NCI-H1417 treated with DMSO at 0.1 percent for 48 hours (cell line): Measurements from ENCODE around the gene PLXNA3.

ENCODE experiments used
- DNase-seq: peaks from one replicate; lab custom pipeline; 2025; lab: John Stamatoyannopoulos, UW

The PLXNA3 gene

DNA sequence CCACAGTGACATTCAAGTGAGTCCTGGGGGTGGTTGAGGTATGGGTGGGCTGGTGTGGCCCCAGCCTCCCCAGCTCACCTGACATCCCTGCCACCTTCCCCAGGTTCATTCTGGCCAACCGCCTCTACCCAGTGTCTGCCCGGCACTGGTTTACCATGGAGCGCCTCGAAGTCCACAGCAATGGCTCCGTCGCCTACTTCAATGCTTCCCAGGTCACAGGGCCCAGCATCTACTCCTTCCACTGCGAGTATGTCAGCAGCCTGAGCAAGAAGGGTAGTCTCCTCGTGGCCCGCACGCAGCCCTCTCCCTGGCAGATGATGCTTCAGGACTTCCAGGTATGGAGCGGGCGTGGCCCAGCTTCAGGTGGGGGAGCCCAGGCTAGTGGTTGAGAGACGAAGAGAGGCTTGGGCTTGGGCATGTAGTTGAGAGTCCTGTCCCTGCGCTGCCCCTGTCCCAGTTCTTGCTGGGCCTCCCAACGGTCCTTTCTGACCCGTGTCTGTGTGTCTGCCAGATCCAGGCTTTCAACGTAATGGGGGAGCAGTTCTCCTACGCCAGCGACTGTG is 22.8 kb upstream of the PLXNA3 start:
- no peak for DNase-seq

DNA sequence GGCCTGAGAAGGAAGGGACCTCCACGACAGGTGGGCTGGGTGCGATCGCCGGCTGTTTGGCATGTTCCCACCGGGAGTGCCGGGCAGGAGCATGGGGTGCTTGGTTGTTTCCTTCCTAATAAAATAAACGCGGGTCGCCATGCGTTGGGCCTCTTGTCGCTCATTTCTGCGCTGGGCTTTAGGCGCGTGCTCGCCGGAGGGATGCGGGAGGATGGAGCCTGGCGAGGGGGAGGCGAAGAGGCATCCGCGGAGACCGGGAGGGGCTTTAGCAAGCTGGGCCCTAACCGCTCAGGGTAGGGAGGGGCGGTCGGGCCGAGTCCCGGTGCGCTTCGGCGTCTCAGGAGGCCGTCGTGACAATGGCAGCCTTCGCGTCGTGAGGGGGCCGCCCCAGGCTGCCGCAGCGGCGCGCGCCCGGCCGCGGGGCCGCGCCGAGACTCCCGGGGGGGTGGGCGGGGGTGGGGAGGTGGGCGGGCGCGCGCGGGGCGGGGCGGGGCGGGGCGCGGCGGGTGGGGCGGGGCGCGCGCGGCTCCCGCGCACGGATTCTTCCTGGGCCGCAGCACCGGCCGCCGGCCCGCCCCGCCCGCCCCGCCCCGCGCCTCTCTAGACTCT is 21.6 kb upstream of the PLXNA3 start:
- DNase-seq, result no peak

DNA sequence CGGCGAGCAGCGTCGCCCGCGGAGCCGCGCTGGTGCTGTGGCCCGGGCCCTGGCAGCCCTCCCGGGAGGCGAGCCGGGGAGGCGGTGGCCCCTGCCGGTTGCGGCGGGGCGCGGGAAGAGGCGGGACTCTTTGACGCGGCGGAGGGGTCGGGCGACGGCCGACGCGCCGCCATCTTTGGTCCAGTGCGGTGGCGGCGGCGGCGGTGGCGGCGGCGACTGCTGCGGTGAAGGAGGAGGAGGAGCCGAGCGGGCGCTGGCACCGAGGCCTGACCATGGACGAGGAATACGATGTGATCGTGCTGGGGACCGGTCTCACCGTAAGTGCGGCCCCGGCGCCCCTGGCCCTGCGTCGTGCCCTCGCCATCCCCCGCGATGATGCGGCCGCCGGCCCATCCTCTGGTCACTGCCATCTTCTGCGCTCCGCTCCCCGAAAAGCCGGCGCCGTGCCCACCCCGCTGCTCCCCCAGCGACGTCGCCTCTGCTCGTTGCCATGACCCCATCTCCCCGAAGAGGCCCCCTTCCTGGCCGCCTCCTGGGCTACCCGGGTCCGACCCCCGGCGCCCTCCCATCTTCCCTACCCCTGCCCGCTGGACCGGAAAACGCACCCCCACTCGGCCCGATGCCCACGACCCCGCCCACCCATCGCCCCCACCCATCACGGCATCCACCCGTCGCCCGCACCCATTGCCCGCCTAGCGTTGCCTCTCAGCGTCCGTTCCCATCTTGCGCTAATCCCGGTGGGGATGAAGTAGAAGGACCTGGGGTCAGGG is 20.9 kb upstream of the PLXNA3 start, which contains the start of gene GDI1:
GDI1 (plus strand) TSS at position 172 of the 770 bp plus-strand sequence; CDS start at position 273, 101 bp downstream.
- no peak for DNase-seq

DNA sequence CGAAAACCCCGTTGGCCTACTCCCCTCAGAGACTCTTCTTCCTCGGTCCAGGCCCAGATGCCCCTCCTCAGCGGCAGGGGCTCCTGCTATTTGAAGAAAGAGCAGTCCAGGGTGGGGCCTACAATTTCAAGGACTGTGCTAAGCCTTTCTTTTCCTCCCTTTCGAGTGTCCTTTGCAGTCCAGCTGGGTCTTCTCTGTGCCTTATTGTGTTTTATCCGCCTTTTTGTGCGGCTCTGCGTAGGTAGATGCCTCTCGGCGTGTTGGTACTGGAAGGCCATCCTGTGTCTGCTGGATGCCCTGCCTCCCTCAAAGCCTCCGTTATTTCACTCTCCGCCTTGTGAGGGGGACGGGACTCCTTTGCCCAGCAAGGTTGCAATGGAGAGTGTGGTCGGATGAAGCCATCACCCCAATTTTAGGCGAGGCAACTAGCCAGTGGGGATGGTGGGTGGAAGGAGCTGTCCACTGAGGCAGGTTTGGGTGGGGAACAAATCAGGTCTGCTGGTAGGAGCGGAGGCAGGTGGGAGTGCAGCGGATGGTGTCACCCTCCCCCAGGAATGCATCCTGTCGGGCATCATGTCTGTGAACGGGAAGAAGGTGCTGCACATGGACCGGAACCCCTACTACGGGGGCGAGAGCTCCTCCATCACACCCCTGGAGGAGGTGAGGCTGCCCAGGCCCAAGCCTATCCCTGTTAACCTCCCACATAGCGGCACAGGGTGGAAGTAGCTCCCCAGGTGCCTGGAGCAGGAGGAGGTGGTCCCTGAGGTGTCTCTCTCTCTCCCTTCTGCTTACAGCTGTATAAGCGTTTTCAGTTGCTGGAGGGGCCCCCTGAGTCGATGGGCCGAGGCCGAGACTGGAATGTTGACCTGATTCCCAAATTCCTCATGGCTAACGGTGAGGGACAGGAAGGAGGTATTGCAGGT is 19.8 kb upstream of the PLXNA3 start:
- no peak for DNase-seq

DNA sequence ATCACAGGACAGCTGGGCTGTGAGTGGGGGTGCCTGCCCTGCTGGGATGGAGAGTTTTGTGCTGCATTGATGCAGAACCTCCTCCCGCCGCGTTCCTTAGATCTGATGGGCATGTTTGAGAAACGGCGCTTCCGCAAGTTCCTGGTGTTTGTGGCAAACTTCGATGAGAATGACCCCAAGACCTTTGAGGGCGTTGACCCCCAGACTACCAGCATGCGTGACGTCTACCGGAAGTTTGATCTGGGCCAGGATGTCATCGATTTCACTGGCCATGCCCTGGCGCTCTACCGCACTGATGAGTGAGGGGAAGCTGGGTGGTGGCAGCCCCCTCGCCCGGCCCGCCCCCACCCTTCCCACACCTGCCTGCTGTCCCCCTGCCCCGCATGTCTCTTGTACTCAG is 18.2 kb upstream of the PLXNA3 start:
- DNase-seq, result no peak

DNA sequence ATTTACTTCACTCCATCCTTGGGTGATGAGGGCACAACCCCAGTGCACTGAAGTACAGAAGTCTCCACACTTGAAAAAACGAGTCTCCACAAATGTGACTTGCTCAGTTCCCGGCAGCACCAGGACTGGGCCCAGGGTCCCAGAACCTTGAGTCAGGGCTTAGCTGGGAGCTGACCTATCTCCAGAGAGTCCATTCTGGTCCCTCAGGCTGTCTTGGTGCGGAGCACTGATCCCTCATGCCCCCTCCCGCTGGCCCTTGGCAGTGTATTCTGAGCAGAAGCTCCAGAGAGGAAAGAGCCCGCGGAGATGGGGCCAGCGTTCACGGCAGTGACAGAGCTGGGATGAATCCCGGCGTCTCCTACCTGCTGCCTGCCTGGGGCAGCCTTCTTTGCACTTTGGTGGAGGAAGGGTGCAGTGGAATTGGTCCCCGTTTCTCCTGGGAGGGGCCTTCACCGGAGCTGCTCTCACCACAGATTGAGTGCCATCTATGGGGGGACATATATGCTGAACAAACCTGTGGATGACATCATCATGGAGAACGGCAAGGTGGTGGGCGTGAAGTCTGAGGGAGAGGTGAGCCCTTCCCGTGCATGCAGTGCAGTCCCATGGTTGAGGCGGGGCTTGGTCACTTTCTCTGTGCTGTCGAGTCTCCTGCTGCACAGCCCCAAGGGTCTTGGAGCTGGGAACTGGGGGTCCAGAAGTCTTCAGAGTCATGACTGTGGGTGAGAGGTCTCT is 17.3 kb upstream of the PLXNA3 start:
- no peak for DNase-seq

DNA sequence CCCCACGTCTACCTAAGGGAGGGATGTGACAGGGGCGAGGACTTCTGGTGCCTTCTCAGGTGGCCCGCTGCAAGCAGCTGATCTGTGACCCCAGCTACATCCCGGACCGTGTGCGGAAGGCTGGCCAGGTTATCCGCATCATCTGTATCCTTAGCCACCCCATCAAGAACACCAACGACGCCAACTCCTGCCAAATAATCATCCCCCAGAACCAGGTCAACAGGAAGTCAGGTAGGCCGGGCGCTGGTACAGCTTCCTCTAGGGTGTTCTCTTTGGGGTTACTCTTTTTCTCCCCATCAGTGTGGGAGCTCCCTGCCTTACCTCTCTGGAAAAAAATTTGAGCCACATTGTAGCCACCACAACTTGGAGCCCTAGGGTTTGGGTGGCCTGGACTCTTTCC is 16.5 kb upstream of the PLXNA3 start:
- DNase-seq, result no peak

DNA sequence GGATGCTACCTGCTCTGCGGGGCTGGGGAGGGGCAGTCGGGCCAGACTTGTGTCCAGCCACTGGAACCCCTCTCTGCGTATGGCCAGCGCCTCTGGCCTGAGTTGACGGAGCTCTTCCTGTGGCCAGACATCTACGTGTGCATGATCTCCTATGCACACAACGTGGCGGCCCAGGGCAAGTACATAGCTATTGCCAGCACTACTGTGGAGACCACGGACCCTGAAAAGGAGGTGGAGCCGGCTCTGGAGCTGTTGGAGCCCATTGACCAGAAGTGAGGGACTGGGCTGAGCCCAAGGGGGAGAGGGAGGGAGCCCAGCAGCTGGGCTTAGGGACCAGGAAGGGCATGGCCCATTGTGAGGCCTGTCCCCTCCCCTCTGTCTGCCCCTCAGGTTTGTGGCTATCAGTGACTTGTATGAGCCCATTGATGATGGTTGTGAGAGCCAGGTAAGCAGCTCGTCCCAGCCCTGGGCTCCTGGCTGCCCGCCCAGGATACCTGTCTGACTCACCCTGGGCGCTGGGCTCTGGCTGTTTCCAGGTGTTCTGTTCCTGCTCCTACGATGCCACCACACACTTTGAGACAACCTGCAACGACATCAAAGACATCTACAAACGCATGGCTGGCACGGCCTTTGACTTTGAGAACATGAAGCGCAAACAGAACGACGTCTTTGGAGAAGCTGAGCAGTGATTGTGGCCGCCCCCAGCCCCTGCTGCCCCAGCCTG is 15.9 kb upstream of the PLXNA3 start:
- no peak for DNase-seq

DNA sequence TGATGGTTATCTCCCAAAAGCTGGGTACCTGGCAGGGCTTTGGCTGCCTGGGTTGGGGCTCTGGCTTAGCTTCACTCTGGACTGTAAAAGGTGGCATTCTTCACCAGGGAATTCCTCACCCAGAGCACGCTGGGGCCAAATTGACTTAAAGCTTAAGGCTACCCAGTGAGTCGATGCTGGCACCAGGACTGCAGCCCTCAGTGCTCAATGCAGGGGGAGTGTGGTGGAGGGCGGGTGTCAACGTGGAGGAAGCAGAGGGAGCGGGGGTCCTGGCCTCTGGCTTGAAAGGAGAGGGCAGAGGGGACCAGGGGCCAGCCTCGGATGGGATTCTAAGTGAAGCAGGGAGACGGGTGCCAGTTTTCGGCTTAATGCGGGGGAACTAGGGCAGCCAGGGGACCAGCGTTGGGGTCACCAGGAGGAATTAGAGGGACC is 14.6 kb upstream of the PLXNA3 start:
- DNase-seq, result no peak

DNA sequence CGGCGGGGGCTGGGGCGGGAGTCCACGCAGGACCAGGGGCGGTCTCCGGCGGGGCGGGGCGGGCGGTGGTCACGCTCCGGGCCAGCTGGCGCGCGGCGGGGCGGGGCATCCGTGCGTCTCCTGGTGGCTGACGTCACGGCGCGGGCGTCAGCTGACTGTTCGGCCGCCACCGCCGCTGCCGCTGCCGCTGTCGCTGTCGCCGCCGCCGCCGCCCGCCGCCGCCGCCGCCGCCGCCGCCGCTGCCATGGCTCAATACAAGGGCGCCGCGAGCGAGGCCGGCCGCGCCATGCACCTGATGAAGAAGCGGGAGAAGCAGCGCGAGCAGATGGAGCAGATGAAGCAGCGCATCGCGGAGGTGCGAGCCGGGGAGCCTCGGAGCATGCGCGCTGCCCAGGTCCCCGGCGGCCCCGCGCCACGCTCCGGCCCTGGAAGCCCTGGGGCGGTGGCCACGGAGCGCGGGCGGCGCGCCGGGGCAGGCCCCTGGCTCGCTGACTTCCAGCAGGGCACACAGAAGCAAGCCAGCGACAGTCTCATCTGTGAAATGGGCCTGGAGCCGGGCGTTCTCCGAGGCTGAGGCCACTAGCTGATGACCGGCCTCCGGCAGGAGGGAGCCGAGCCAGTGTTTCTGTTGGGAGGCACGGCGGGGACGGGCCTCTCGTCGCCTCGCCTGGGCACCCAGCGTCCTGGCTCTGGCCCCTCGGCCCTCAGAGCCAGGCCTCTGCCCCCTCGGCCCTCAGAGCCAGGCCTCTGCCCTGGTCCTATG is 13.9 kb upstream of the PLXNA3 start, which contains the start of gene FAM50A:
FAM50A (plus strand) TSS at position 150 of the 763 bp plus-strand sequence; CDS start at position 245, 95 bp downstream.
- DNase-seq, result no peak

DNA sequence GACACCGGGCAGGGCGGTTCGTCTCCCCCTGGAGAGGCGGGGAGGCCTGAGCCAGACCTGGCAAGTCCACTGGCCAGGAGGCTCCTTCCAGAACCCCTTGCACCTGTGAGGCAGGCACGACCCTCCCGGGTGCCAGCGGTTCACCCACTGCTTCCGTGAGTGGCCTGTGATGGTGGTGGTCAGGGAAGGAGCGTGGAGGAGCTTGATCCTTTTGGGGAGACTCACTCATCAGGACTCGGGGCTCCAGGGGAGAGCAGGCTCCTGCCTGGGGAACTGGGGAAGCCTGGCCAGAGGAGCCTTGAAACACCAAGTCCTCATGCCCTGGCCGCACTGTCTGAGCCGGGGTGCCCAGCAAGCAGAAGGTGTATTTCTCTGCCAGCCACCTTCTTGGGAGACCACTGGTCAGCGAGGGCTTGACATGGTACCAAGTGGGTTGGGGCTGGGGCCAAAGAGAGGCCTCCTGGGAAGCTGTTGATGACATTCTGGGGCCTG is 13.3 kb upstream of the PLXNA3 start:
- DNase-seq, result no peak

DNA sequence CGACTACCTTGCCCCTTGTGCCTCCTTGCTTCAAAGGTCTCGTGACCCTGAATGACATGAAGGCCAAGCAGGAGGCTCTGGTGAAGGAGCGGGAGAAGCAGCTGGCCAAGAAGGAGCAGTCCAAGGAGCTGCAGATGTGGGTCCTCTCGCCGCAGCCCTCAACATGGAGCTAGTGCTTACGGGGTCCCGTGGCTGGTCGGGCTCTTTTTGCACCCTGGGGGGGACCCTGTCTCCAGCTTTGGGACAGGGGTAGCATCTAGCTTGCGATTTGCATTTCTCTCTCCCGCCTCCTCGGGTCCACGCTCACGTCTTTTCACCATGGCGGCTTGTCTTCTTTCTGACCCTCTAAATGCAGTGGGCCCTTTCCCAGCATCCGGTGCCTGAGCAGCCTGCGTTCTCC is 12.3 kb upstream of the PLXNA3 start:
- DNase-seq, result no peak

DNA sequence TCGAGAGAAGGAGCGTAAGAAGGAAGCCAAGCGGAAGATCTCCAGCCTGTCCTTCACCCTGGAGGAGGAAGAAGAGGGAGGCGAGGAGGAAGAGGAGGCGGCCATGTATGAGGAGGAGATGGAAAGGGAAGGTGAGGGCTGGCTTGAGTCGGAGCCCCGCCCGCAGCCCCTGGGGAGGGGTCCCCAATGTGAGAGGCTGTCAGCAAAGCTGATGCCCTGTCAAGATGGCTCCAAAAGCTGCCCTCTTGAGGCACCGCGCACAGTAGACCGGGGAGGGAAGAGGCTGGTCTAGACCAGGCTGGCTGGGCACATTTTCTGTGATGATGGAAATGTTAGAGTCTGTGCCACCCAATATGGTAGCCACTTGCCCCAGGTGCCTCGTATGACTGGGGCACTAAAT is 11.7 kb upstream of the PLXNA3 start:
- no peak for DNase-seq

DNA sequence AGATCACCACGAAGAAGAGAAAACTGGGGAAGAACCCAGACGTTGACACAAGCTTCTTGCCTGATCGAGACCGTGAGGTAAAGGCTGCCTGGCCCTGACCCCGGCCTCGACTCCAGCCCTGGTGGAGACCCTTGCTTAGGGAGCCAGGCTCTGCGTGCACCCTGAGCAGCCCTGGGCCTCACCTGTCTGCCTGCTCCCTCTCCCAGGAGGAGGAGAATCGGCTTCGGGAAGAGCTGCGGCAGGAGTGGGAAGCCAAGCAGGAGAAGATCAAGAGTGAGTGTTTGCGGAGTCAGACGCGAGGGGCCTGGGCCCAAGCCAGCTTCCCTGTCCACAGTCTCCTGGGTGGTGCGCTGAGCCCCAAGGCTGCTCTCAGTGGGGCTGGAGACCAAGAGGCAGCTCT is 9.6 kb upstream of the PLXNA3 start:
- DNase-seq, result no peak

DNA sequence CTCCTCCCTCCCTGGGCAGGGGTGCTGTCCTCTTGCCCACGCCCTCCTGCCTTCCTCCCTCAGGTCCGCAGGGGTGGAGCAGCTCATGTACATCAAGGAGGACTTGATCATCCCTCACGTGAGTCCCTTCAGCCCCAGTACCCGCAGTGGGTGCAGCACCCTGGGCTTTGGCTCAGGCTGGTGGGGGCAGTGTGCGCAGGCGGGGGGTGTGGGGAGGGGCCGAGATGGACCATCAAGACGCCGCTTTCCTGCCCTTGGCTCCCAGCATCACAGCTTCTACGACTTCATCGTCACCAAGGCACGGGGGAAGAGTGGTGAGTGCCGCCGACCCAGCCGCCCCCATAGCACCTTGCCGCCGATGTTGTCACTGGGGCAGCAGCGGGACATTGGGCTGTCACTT is 8.5 kb upstream of the PLXNA3 start:
- no peak for DNase-seq

DNA sequence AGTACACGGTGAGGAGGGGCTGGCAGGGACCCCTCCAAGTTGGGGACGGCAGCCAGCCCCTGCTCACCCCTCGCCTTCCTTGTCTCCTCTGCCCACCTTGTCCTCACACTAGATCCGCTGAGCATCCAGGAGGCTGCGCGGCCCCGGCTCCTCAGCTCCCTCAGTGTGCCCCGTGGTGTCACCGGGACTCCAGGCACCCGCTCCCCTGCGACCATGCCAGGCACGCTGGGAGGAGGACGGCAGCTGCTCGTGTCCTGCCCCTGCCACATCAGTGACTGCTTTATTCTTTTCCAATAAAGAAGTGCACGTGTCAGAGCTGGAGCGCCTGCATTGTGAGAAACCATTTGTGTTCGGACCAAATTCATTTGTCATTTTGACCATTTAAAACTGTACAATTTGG is 7.8 kb upstream of the PLXNA3 start:
- no peak for DNase-seq

DNA sequence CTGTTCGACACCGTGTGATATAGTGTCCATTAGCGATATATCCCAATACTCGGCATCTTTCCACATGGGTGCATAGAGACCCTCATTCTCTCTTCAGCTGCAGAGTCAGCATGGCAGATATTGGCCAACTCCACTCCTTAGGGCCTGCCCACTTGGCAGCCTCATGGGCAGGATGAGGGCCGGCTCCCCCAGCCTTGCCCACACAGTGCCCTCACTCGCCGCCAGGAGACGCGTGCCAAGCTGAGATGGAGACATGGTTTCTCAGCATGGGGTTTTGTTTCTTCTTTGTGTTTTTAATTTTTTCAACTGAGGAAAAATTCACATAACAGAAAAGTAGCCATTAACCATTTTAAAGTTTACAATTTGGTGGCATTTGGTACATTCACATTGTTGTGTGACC is 5.3 kb upstream of the PLXNA3 start:
- no peak for DNase-seq

DNA sequence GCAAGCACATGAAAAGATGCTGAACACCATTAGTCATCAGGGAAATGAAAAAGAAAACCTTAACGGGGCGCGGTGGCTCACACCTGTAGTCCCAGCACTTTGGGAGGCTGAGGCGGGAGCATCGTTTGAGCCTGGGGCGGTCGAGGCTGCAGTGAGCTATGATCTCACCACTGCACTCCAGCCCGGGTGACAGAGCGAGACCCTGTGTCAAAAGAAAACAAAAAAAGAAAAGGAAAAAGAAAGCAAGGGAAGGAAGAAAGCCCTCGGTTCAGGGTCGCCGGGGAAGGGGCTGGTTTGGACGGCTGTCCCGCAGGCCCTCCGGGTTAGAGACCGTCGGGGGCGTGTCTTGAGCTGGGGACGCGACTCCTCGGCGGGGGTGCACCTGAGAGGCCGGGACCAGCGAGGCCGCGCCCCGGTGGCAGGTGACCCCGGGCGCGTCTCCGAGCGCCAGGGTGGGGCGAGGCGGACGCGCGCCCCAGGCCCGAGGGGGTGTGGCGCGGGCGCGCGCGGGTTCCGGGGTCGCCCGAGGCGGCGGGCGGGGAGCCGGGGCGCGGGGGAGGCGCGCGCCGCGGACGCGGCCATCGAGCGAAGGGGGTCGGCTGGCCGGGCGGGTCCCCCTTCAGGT is 478 bp upstream of the PLXNA3 start:
- DNase-seq, result no peak
